GM19099 (cell line): ENCODE data around the gene PARD3.

Experiments used
- POLR2A ChIP-seq: IDR thresholded peaks from 3 replicates; pipeline ENCODE4 v1.6.1; 2011; ENCODE audit warnings: low read depth; ENCODE audit not compliant: insufficient read length; ENCODE audit errors: extremely low read depth

The PARD3 gene

DNA sequence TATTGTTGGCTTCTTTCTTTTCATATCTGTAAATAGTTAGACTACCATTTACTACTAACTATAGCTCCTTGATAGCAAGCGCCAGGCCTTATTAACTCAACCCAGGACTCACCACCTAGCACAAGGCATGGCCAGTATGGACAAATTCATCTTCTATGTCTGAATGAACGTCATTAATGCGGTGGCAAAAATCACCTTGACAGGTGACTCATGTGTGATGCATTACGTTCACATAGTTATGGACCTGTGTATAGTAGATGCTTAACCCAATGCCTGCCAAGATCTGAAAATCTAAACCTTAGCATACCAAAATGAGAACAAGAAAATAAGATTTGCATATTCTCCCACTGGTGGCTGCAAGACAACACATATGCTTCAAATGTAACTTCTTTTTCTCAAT is 300.8 kb downstream of the PARD3 start:
- TF ChIP-seq POLR2A: no peak

- TF ChIP-seq POLR2A: no peak
These were observed 301.5 kb downstream of the PARD3 start for GRCh38 chr10:34513636-34514035.

- TF ChIP-seq POLR2A: no peak
These were observed 307.9 kb downstream of the PARD3 start for GRCh38 chr10:34507217-34507616.

GRCh38 chr10:34506786-34507185 is 308.3 kb downstream of the PARD3 start:
- no peak for TF ChIP-seq POLR2A

DNA sequence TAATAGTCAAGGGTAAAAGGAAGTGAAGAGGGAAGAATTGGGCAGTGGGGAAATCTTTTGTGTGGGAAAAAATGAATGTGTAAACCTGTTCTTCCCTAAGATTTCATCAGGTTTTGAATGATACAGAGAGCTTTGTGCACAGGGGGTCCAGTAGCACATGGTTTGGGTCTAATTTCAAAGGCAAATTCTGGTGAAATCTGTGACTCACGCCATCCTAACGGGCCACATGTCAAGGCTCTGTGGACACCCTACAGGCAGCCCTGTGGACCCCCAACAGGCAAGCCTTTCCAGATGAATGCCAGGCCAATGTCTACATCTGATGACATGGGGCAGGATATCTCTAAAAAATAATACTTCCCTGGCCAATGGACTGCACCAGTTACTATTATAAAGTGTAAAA is 309.8 kb downstream of the PARD3 start:
- TF ChIP-seq POLR2A: no peak

DNA sequence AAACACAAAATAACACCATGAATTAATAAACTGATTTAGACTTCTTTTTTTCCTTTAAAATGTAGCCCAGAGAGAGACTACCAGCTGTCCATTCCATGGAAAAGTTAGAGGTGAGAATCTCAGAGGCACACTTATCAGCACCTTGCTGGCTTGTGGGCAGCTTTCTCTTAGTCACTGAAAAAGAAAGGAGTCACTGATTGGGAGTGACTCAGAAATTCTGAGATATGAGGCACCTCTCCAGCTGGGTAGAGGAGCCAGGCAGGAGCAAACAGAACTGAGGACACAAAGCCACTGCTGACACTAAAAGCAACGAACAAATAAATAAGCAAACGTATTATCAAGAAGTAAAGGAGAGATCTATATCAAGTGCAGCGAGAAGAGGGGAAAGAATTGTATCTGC is 310.6 kb downstream of the PARD3 start:
- no peak for TF ChIP-seq POLR2A

DNA sequence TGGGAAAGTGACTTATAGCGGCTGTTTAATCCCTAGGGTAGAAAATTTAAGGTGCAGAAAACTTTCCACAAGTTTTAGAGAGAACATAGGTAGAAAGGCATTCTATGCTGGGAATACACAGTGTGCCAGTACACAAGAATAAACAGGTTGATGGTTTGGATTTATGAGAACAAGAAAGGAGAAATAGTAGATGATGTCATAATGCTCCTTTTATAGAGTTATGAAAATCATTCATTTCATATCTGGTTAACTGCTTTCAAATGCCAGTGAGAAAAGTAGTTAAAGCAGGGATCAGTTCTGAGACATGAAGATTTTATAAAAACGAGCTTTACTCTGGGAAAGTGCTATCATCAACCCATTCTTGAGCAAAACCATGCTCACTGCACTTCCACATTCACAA is 311.4 kb downstream of the PARD3 start:
- TF ChIP-seq POLR2A: no peak

GRCh38 chr10:34499612-34500279 is 315.4 kb downstream of the PARD3 start:
- no peak for TF ChIP-seq POLR2A

- no peak for TF ChIP-seq POLR2A
These were observed 316.3 kb downstream of the PARD3 start for GRCh38 chr10:34498821-34499220.

DNA sequence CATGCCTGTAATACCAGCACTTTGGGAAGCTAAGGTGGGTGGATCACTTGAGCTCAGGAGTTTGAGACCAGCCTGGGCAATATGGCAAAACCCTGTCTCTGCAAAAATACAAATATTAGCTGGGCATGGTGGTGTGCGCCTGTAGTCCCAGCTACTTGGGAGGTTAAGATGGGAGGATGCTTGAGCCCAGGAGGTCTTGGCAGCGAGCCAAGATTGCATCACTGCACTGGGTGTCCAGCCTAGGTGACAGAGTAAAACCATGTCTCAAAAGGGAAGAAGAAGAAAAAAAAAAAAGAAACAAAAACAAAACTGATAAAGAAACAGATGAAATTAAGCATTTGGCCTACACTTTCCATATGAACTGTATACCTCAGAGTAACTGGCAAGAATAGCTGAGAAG is 319.2 kb downstream of the PARD3 start:
- TF ChIP-seq POLR2A: no peak

DNA sequence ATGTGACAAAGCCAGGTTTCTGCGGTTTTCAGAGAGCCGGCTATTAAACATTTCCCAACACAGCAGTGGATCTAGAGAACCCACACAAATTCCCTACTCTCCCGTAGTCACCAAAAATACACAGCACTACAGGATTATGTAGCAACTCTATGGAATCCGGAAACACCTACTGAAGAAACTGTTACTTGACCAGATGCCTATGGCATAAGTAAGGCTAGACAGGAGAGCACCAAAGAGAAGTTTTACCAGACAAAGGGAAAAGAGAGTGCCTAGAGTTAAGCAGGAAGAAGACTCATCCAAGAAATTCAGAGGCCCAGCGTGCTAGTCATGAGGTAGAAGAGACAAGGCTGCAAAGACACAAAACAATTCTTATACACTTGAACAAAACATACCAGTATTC is 321.1 kb downstream of the PARD3 start:
- TF ChIP-seq POLR2A: no peak

DNA sequence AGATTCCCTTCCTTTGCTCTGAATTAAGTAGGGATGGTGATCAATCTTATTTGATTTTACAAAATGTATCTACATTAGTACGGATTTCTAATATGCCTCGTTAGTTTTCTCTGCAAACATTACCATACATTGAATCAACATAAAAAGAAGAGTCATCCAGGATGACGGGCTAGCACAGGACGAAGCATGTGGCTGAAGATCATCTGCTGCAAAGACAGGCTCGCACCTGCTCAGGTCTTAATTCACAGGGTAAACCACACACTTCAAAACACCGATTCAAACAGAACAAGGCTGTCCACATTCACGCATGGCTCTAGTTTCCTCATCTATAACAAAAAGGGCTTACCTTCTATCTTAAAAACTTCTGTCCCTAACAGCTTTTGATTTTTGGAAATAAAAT is 323.0 kb downstream of the PARD3 start:
- TF ChIP-seq POLR2A: no peak

- TF ChIP-seq POLR2A: no peak
These were observed 323.4 kb downstream of the PARD3 start for GRCh38 chr10:34491678-34492077.

DNA sequence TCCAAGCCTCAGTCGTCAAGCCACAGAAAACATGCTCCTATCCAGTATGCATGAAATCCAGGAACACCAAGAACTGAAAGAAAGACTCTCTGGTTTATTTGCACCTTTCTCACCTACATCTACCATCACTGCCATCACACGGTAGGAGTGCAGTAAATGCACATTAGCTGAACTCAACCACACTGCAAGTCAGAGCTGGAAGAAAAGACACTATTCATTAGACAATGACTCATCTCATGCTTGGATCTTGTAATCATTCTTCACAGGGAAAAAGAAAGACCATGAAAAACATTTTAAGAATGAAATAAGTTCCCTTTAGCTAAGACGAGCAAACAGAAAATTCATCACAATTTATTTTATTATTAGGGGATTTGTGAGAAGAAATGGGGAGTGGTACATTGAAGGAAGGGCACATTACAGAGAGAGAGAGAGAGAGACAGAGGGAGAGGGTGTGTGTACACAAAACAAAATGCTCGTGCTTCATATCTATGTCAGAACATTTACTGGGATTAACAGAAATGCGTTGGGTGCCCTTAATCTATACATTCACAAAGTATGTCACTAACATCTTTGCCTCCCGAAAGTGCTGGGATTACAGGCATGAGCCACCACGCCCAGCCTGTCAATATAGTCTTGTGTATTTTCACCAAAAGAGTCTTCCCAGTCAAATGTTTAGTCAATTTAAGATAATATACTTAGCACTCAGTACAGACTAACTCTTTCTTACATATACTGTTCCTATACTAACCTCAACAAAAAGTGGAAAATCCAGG is 324.9 kb downstream of the PARD3 start:
- TF ChIP-seq POLR2A: no peak

DNA sequence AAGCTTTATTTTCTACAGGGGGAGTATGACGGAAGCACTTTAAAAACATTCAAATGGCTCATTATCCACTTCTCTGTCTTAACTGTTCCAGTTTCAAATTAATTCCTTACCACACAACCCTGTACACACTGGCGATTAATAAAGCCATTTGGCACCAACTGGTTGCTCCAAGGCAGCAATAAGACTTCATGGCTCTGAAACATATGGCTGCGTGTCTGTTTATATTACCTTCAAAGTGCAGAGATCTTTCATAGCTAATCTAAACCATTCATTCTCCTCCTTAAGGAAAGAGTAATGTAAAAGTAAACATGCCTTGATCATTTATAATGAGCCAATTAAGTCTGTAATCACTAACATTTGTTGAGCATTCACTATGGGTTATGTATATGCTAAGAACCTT is 325.7 kb downstream of the PARD3 start:
- no peak for TF ChIP-seq POLR2A

GRCh38 chr10:34488476-34489130 is 326.5 kb downstream of the PARD3 start:
- no peak for TF ChIP-seq POLR2A

- TF ChIP-seq POLR2A: no peak
These were observed 329.1 kb downstream of the PARD3 start for GRCh38 chr10:34486008-34486407.

DNA sequence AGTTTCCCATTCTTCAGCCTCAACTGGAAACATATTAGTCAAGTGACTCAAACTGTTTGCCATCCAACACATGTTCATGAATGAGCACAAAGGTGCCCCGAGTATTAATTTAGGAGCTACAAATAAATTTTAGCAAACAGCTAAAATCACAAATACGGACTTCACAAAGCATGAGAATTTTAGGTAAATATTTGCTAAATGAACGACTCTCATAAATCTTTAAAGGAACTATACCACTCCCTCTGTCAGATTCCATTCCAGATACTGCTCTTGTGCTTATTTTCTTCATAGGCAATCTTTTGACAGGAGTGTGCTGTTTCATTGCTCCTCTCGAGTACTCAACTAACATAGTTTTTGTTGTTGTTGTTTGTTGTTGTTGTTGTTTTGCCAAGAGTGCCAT is 330.9 kb downstream of the PARD3 start:
- TF ChIP-seq POLR2A: no peak
